Measurements from ENCODE around the gene LASP1NB.
"Not testable (repeated sequence)": the region's sequence is repeated elsewhere in the genome, so short reads cannot be mapped to it uniquely, and the experiment has no call there.

DNA sequence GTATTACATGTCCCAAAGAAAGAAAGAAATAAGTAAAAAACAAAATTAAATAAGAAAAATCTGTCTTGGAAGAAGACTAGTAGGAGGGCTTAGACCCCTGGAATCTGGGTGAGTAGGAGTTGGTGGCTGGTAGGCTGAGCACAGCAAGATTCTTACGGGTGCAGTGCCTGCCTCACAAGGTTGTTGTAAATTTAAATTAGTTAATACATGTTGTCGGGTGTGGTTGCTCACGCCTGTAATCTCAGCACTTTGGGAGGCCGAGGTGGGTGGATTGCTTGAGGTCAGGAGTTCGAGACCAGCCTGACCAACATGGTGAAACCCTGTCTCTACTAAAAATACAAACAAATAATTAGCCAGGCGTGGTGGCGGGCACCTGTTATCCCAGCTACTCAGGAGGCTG lies 28.4 kb downstream of the LASP1NB start:
- TF ChIP-seq, protein P1, sequence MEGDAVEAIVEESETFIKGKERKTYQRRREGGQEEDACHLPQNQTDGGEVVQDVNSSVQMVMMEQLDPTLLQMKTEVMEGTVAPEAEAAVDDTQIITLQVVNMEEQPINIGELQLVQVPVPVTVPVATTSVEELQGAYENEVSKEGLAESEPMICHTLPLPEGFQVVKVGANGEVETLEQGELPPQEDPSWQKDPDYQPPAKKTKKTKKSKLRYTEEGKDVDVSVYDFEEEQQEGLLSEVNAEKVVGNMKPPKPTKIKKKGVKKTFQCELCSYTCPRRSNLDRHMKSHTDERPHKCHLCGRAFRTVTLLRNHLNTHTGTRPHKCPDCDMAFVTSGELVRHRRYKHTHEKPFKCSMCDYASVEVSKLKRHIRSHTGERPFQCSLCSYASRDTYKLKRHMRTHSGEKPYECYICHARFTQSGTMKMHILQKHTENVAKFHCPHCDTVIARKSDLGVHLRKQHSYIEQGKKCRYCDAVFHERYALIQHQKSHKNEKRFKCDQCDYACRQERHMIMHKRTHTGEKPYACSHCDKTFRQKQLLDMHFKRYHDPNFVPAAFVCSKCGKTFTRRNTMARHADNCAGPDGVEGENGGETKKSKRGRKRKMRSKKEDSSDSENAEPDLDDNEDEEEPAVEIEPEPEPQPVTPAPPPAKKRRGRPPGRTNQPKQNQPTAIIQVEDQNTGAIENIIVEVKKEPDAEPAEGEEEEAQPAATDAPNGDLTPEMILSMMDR (IDR thresholded peaks at IDR 0.05; ENCODE audit: poor library complexity, severe bottlenecking): not testable (repeated sequence)
- not testable (repeated sequence) for TF ChIP-seq EP300 (conservative IDR thresholded peaks at IDR 0.05; ENCODE audit: poor library complexity, severe bottlenecking)

All from neural cell (in vitro differentiated cells).